T-helper 2 cell (primary cell): Measurements from ENCODE around the gene RAB35.
"Not testable (repeated sequence)": the region's sequence is repeated elsewhere in the genome, so short reads cannot be mapped to it uniquely, and the experiment has no call there.

Experiments used
- DNase-seq, 5 experiments: peaks; one replicate each; pipeline versions ENCODE4 v3.0.0 to v3.0.0-alpha.2; 2012 to 2022

RAB35 gene

GRCh38 chr12:120054293-120054692 lies 62.3 kb downstream of the RAB35 start:
- no peak for DNase-seq

- DNase-seq = no peak
Measured at GRCh38 chr12:120051535-120051934, 65.0 kb downstream of the RAB35 start.

GRCh38 chr12:120049426-120049825 lies 67.1 kb downstream of the RAB35 start:
- no peak for DNase-seq

- peak in 1 of 5 experiments; percentile 43 for DNase-seq
Measured at GRCh38 chr12:120048263-120048662, 68.3 kb downstream of the RAB35 start.

GRCh38 chr12:120047072-120047471 lies 69.5 kb downstream of the RAB35 start:
- DNase-seq = no peak

GRCh38 chr12:120045367-120045766 lies 71.2 kb downstream of the RAB35 start:
- not testable (repeated sequence) for DNase-seq
